GM12878 (cell line): ENCODE results near the gene TTC17. TPM values are rescaled to one million over a fixed set of nuclear protein-coding genes. Genes with fewer than 3 reads are reported as not detected.

Source experiments
- ATAC-seq: fragments of 200-7000 bp; cut with Tn5 transposase; 3 replicates; pipeline ENCODE4 v1.9.1; 2020; ENCODE audit warnings: mild to moderate bottlenecking, moderate library complexity
- BruUV-seq: library from RNA; stranded (reverse); fragments of 400-500 nt; replicated peaks from 2 replicates; lab custom pipeline; 2021; lab: Mats Ljungman, UMichigan
- CTCF ChIA-PET: fragments of 300-600 bp; sonication (Branson Sonifier 250); formaldehyde crosslinking; extraction: SDS; loops from one replicate; lab custom pipeline; 2021; ENCODE audit warnings: inconsistent platforms; lab: Yijun Ruan, JAX
- POLR2A ChIA-PET: fragments of 350-600 bp; formaldehyde crosslinking; extraction: SDS; loops from one replicate; lab custom pipeline; 2021; ENCODE audit warnings: inconsistent platforms; lab: Charles Lee
- RAD21 ChIA-PET: fragments of 300-600 bp; sonication (Branson Sonifier 250); formaldehyde crosslinking; loops from one replicate; lab custom pipeline; 2023; ENCODE audit warnings: antibody characterized with exemption; ENCODE audit not compliant: unreplicated experiment; lab: Charles Lee
- SMC1A ChIA-PET: fragments of 300-600 bp; sonication (Branson Sonifier 250); formaldehyde crosslinking; loops from one replicate; lab custom pipeline; 2023; ENCODE audit not compliant: unreplicated experiment, uncharacterized antibody; lab: Charles Lee
- DNase-seq: peaks from one replicate; pipeline ENCODE4 v3.0.0-alpha.2; 2011; ENCODE audit warnings: low read depth, low spot score
- FAIRE-seq: peaks from 3 replicates; lab custom pipeline; 2011; peaks lifted over from hg19 to GRCh38; lab: Jason Lieb, UNC
- H2AFZ ChIP-seq: 2 replicates; pipeline ENCODE4 v1.6.0; 2011; ENCODE audit warnings: low read depth, low read length, control low read depth; ENCODE audit not compliant: control insufficient read depth
- H3K27ac ChIP-seq: 2 replicates; pipeline ENCODE4 v1.5.1; 2011; ENCODE audit warnings: control low read depth; ENCODE audit not compliant: control insufficient read depth, insufficient read depth
- H3K27me3 ChIP-seq, 2 experiments: replicated peaks in 1 of 2; 2 replicates each; pipeline versions ENCODE4 v1.6.0 to v1.6.1; 2011; ENCODE audit warnings: low read length in 1 of 2; ENCODE audit not compliant: control insufficient read depth in 2 of 2, insufficient read depth in 2 of 2
- H3K36me3 ChIP-seq, 2 experiments: 2 replicates each; pipeline ENCODE4 v1.5.1; 2011; ENCODE audit warnings: low read length in 1 of 2; ENCODE audit not compliant: control insufficient read depth in 2 of 2, insufficient read depth in 2 of 2
- H3K4me1 ChIP-seq: 2 replicates; pipeline ENCODE4 v1.6.1; 2011; ENCODE audit warnings: mild to moderate bottlenecking, low read length, moderate library complexity, mixed read lengths; ENCODE audit not compliant: control insufficient read depth, insufficient read depth
- H3K4me2 ChIP-seq: 2 replicates; pipeline ENCODE4 v1.6.0; 2011; ENCODE audit warnings: control low read depth; ENCODE audit not compliant: control insufficient read depth, insufficient read depth
- H3K4me3 ChIP-seq: fragments of 200-600 bp; sonication (generic); 2 replicates; pipeline ENCODE4 v1.5.1; 2016
- H3K79me2 ChIP-seq: 2 replicates; pipeline ENCODE4 v1.6.0; 2011; ENCODE audit warnings: low read length; ENCODE audit not compliant: control insufficient read depth, insufficient read depth
- H3K9ac ChIP-seq: 2 replicates; pipeline ENCODE4 v1.8.0; 2011; ENCODE audit warnings: low read length, control low read depth, mixed read lengths; ENCODE audit not compliant: control insufficient read depth, insufficient read depth
- H3K9me3 ChIP-seq: replicated peaks from 3 replicates; pipeline ENCODE4 v1.5.1; 2011; ENCODE audit warnings: mild to moderate bottlenecking, low read length; ENCODE audit not compliant: control insufficient read depth, insufficient read depth
- H4K20me1 ChIP-seq: 2 replicates; pipeline ENCODE4 v1.6.0; 2011; ENCODE audit not compliant: control insufficient read depth, insufficient read depth
- BCL11A ChIP-seq: IDR thresholded peaks from 2 replicates; pipeline ENCODE4 v1.6.1; 2011; ENCODE audit warnings: low read depth, low read length
- BRCA1 ChIP-seq: IDR thresholded peaks from 2 replicates; pipeline ENCODE4 v1.6.1; 2011; ENCODE audit warnings: low read depth, low read length, improper control_type of control experiment
- CHD4 ChIP-seq: fragments of 200-600 bp; sonication (generic); IDR thresholded peaks from 2 replicates; pipeline ENCODE4 v1.6.1; 2016; ENCODE audit warnings: mild to moderate bottlenecking
- E4F1 ChIP-seq: fragments of 450-650 bp; IDR thresholded peaks from 2 replicates; pipeline ENCODE4 v1.6.1; 2018; ENCODE audit warnings: borderline replicate concordance, mild to moderate bottlenecking; ENCODE audit not compliant: partially characterized antibody
- HCFC1 ChIP-seq: fragments of 150-350 bp; IDR thresholded peaks from 2 replicates; pipeline ENCODE4 v1.6.1; 2014; ENCODE audit warnings: low read length
- MXI1 ChIP-seq: fragments of 150-350 bp; IDR thresholded peaks from 2 replicates; pipeline ENCODE4 v1.6.1; 2011; ENCODE audit warnings: low read depth, mild to moderate bottlenecking, inconsistent platforms, low read length, improper control_type of control experiment
- MYB ChIP-seq: fragments of 150-350 bp; IDR thresholded peaks from 2 replicates; pipeline ENCODE4 v1.6.1; 2014; ENCODE audit warnings: mild to moderate bottlenecking, low read depth, low read length, borderline replicate concordance
- MYC ChIP-seq: IDR thresholded peaks from 2 replicates; pipeline ENCODE4 v1.6.1; 2011; ENCODE audit warnings: mild to moderate bottlenecking, low read length, moderate library complexity, inconsistent platforms; ENCODE audit not compliant: insufficient read depth, insufficient replicate concordance, insufficient read length, severe bottlenecking
- PAX5 ChIP-seq: IDR thresholded peaks from 2 replicates; pipeline ENCODE4 v1.6.1; 2011; ENCODE audit warnings: low read depth, low read length, borderline replicate concordance
- RB1 ChIP-seq: fragments of 450-650 bp; formaldehyde crosslinking; IDR thresholded peaks from 2 replicates; pipeline ENCODE4 v1.6.1; 2017; ENCODE audit warnings: mild to moderate bottlenecking, borderline replicate concordance
- RCOR1 ChIP-seq: conservative IDR thresholded peaks from 2 replicates; pipeline ENCODE4 v1.6.1; 2012; ENCODE audit warnings: low read depth, low read length, improper control_type of control experiment
- RELA ChIP-seq: fragments of 450-650 bp; IDR thresholded peaks from 2 replicates; pipeline ENCODE4 v1.8.0; 2014; ENCODE audit warnings: borderline replicate concordance; ENCODE audit not compliant: partially characterized antibody
- STAT3 ChIP-seq: IDR thresholded peaks from 2 replicates; pipeline ENCODE4 v1.6.1; 2011; ENCODE audit warnings: low read depth, low read length, improper control_type of control experiment
- ZSCAN29 ChIP-seq: fragments of 450-650 bp; IDR thresholded peaks from 2 replicates; pipeline ENCODE4 v1.6.1; 2017; ENCODE audit warnings: mild to moderate bottlenecking, moderate library complexity
- WGBS: methylation state at CpG from one replicate; pipeline ENCODE4 v1.1.6; 2016; ENCODE audit warnings: low lambda C conversion rate; ENCODE audit not compliant: insufficient replicate concordance, insufficient coverage; ENCODE audit errors: missing lambda C conversion rate; 5-methylcytosine and 5-hydroxymethylcytosine counted together
- in situ Hi-C: fragments of 300-500 bp; cut with MboI; formaldehyde crosslinking; loops from 9 replicates; pipeline ENCODE4 v1.14.3; 2018; ENCODE audit warnings: mixed read lengths
- intact Hi-C: fragments of 100-400 bp; cut with micrococcal nuclease; formaldehyde crosslinking; loops from one replicate; pipeline ENCODE4 v1.14.2; 2022; ENCODE audit not compliant: unreplicated experiment
- polyA plus RNA-seq, 11 experiments: library from polyadenylated mRNA; depleted of rRNA in 4 of 11; unstranded in 6 of 11; stranded (reverse) in 5 of 11; fragments of >200 nt; fragmentation: Nextera tagmentation in 4 of 11; fragmentation: Illumina TruSeq in 1 of 11; extraction: Ambion mirVana in 4 of 11; extraction: Trizol in 1 of 11; gene quantifications; 1 replicate in 1 of 11; 2 replicates in 10 of 11; pipeline versions ENCODE4 v1.2.1 to v1.2.3, GENCODE V29; 2011 to 2016; ENCODE audit warnings: inconsistent platforms in 2 of 11, missing spikeins in 2 of 11, low read depth in 1 of 11
- total RNA-seq, 4 experiments: library from RNA; depleted of rRNA in 3 of 4; stranded (reverse); fragments of >200 nt in 3 of 4; fragmentation: Illumina TruSeq in 1 of 4; extraction: Trizol in 1 of 4; gene quantifications; 2 replicates each; pipeline versions ENCODE4 v1.2.1 to v1.2.3, GENCODE V29; 2013 to 2021
- TF ChIP-seq, protein P1 (sequence below), 3 experiments: IDR thresholded peaks in 2 of 3; conservative IDR thresholded peaks in 1 of 3; 2 replicates each; pipeline ENCODE4 v1.5.1; 2011; ENCODE audit warnings: low read depth in 3 of 3, low read length in 3 of 3, mild to moderate bottlenecking in 3 of 3, control low read depth in 2 of 3, moderate library complexity in 2 of 3, inconsistent platforms in 1 of 3, mixed read lengths in 1 of 3; ENCODE audit not compliant: control insufficient read depth in 2 of 3, insufficient read depth in 1 of 3; ENCODE audit errors: extremely low read depth in 1 of 3
- TF ChIP-seq, protein P2 (sequence below): IDR thresholded peaks from 2 replicates; pipeline ENCODE4 v1.6.1; 2012; ENCODE audit warnings: low read depth, low read length, improper control_type of control experiment
- TF ChIP-seq, protein P3 (sequence below): IDR thresholded peaks from 2 replicates; pipeline ENCODE4 v1.6.1; 2011; ENCODE audit warnings: low read depth, mild to moderate bottlenecking, low read length, moderate library complexity, borderline replicate concordance; ENCODE audit errors: extremely low read depth

Gene TTC17
- total and polyA plus RNA-seq, 10 of the 15 experiments (the other 5 are each of a cell fraction or from before 2014, with no cell fraction given), result 15.9 to 116 (median 41.5) TPM

DNA sequence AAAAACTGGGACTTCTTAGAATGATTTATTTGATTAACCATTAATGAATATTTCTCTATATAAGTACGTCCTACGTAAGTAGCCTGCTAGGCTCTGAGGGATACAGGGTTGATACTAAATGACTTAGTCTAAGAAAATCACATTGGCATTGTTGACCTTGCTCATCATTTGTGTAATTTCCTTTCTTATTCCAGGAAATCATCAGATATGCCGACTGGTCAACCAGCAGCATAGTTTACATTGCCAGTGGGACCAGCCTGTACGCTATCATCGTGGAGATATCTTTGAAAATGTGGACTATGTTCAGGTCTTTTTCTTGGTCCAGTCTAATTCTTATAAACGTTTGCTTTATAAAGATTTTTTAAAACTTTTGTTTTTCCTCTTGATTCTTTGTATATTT lies 42.5 kb downstream of the TTC17 start:
- no peak overlapping the region for H2AFZ ChIP-seq
- H3K79me2 ChIP-seq, result no peaks in the 10 kb centered on the region
- SMC1A ChIA-PET, result no interaction called here
- H3K4me1 ChIP-seq, result no peaks in the 10 kb centered on the region
- TF ChIP-seq RB1 (no peak), MYC (no peak), RCOR1 (no peak), MXI1 (no peak), PAX5 (no peak), MYB (no peak), HCFC1 (no peak), BRCA1 (no peak), CHD4 (no peak), ZSCAN29 (no peak), BCL11A (no peak), RELA (no peak), STAT3 (no peak), E4F1 (no peak)
- TF ChIP-seq, protein P1, sequence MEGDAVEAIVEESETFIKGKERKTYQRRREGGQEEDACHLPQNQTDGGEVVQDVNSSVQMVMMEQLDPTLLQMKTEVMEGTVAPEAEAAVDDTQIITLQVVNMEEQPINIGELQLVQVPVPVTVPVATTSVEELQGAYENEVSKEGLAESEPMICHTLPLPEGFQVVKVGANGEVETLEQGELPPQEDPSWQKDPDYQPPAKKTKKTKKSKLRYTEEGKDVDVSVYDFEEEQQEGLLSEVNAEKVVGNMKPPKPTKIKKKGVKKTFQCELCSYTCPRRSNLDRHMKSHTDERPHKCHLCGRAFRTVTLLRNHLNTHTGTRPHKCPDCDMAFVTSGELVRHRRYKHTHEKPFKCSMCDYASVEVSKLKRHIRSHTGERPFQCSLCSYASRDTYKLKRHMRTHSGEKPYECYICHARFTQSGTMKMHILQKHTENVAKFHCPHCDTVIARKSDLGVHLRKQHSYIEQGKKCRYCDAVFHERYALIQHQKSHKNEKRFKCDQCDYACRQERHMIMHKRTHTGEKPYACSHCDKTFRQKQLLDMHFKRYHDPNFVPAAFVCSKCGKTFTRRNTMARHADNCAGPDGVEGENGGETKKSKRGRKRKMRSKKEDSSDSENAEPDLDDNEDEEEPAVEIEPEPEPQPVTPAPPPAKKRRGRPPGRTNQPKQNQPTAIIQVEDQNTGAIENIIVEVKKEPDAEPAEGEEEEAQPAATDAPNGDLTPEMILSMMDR (IDR thresholded peaks at IDR 0.05 in 2 of 3, conservative IDR thresholded peaks at IDR 0.05 in 1 of 3; ENCODE audit: control insufficient read depth in 2 of 3, extremely low read depth in 1 of 3, insufficient read depth in 1 of 3, low read depth in 3 of 3, low read length in 3 of 3), result no peak
- TF ChIP-seq, protein P2, sequence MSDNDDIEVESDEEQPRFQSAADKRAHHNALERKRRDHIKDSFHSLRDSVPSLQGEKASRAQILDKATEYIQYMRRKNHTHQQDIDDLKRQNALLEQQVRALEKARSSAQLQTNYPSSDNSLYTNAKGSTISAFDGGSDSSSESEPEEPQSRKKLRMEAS, result no peak
- TF ChIP-seq, protein P3, sequence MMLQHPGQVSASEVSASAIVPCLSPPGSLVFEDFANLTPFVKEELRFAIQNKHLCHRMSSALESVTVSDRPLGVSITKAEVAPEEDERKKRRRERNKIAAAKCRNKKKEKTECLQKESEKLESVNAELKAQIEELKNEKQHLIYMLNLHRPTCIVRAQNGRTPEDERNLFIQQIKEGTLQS, result no peak
- TF ChIP-seq, all 136 proteins: peak for 0
- no peak for FAIRE-seq
- Histone ChIP-seq H3K27ac (no peak overlapping the region), H3K27me3 (no peaks in the 10 kb centered on the region), H3K9me3 (no peaks in the 10 kb centered on the region), H3K4me2 (no peak overlapping the region), H3K9ac (no peak overlapping the region), H3K36me3 (peaks cover 5 to 48% of the 10 kb centered on the region in 2 experiments), H4K20me1 (no peaks in the 10 kb centered on the region), H3K4me3 (no peak overlapping the region)
- intact Hi-C loops (no loop called here), in situ Hi-C loops (no loop called here)
- ChIA-PET POLR2A (no interaction called here), CTCF (no interaction called here), RAD21 (no interaction called here)
- ATAC-seq, result no peak
- 80% methylated on average over 6 of the region's 6 CpGs for WGBS
- DNase-seq, result no peak
- BruUV-seq, result no TSS peak
